IgD-negative memory B cell (primary cell): ENCODE results near the gene MYO3B. TPM values are rescaled to one million over a fixed set of nuclear protein-coding genes. Genes with fewer than 3 reads are reported as not detected.
A peak's percentile ranks its signal among the peaks of the same experiment; 100 is the strongest.

Experiments
- H3K27ac Mint-ChIP-seq, 3 donors: one replicate each; pipeline ENCODE4 v1.8.0; 2020 to 2022; ENCODE audit warnings: mild to moderate bottlenecking in 3 of 3, mixed read lengths in 3 of 3, moderate library complexity in 1 of 3
- H3K27me3 Mint-ChIP-seq: one replicate; pipeline ENCODE4 v1.8.0; 2021; ENCODE audit warnings: mixed read lengths
- H3K36me3 Mint-ChIP-seq: one replicate; pipeline ENCODE4 v1.8.0; 2020; ENCODE audit warnings: mild to moderate bottlenecking, mixed read lengths
- H3K4me1 Mint-ChIP-seq, 3 donors: one replicate each; pipeline ENCODE4 v1.8.0; 2020 to 2022; ENCODE audit warnings: mixed read lengths in 3 of 3, mild to moderate bottlenecking in 1 of 3
- H3K4me3 Mint-ChIP-seq, 4 donors: one replicate each; pipeline ENCODE4 v1.8.0; 2020 to 2022; ENCODE audit warnings: mild to moderate bottlenecking in 4 of 4, mixed read lengths in 4 of 4, moderate library complexity in 3 of 4
- H3K9me3 Mint-ChIP-seq, 3 donors: one replicate each; pipeline ENCODE4 v1.8.0; 2020 to 2021; ENCODE audit warnings: mixed read lengths in 3 of 3, mild to moderate bottlenecking in 1 of 3
- polyA plus RNA-seq: library from polyadenylated mRNA; unstranded; fragments of 300-500 nt; fragmentation: Illumina TruSeq; gene quantifications from one replicate; pipeline ENCODE4 v1.2.3, GENCODE V29; 2021

MYO3B gene, protein sequence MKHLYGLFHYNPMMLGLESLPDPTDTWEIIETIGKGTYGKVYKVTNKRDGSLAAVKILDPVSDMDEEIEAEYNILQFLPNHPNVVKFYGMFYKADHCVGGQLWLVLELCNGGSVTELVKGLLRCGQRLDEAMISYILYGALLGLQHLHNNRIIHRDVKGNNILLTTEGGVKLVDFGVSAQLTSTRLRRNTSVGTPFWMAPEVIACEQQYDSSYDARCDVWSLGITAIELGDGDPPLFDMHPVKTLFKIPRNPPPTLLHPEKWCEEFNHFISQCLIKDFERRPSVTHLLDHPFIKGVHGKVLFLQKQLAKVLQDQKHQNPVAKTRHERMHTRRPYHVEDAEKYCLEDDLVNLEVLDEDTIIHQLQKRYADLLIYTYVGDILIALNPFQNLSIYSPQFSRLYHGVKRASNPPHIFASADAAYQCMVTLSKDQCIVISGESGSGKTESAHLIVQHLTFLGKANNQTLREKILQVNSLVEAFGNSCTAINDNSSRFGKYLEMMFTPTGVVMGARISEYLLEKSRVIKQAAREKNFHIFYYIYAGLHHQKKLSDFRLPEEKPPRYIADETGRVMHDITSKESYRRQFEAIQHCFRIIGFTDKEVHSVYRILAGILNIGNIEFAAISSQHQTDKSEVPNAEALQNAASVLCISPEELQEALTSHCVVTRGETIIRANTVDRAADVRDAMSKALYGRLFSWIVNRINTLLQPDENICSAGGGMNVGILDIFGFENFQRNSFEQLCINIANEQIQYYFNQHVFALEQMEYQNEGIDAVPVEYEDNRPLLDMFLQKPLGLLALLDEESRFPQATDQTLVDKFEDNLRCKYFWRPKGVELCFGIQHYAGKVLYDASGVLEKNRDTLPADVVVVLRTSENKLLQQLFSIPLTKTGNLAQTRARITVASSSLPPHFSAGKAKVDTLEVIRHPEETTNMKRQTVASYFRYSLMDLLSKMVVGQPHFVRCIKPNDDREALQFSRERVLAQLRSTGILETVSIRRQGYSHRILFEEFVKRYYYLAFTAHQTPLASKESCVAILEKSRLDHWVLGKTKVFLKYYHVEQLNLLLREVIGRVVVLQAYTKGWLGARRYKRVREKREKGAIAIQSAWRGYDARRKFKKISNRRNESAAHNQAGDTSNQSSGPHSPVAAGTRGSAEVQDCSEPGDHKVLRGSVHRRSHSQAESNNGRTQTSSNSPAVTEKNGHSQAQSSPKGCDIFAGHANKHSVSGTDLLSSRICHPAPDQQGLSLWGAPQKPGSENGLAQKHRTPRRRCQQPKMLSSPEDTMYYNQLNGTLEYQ (N-terminal part only)
- 0.23 TPM for polyA plus RNA-seq

DNA sequence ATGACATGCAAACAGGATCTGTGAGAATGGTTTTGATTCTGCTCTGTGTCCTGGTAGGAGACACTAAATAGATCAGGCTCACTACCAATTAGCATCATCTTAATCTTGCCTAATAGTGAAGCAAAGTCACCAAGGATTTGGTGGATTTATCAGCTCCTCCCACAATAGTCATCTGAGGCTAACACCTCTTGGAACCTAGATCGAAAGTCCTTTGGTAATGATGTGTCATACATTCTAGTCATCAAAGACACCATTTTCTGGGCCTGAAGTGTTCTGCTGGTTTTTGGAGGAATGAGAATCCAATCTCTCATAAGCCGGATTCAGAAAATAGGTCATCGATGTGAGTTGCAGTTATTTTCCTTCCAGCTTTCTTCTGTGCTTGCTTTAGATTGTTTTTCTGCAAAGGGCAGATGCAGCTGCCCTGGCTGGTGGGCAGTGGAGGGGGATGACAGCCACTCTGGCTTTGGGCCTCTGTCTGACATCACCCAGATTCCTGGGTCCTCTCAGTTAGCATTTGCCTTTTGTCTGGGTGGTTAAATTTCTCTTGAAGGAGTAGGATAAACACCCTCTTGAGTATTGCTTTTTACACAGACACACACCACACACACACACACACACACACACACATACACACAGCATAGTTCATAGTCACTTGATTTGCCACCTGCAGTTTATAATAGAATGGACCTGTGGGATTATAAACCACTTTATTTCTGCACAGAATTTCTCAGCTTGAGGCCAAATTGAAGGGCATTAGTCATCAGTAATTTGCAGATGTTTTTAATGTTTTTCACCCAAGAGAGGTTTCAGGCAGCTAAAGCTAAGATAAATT lies at the start of gene MYO3B:
Gene MYO3B (plus strand): TSS at position 198 of the 832 bp plus-strand sequence. CDS start 141 bp downstream, at position 339.
- H3K27me3 Mint-ChIP-seq, result no peaks in the 10 kb centered on the region
- H3K27ac Mint-ChIP-seq, result peak within 1 kb of the TSS in 1 of 3 donors; percentile 16
- H3K9me3 Mint-ChIP-seq, result no peaks in the 10 kb centered on the region
- peaks cover 4 to 5% (median 5%) of the 10 kb centered on the region in 3 donors for H3K4me1 Mint-ChIP-seq
- no peaks in the 10 kb centered on the region for H3K36me3 Mint-ChIP-seq
- H3K4me3 Mint-ChIP-seq, result no peak within 1 kb of the TSS

DNA sequence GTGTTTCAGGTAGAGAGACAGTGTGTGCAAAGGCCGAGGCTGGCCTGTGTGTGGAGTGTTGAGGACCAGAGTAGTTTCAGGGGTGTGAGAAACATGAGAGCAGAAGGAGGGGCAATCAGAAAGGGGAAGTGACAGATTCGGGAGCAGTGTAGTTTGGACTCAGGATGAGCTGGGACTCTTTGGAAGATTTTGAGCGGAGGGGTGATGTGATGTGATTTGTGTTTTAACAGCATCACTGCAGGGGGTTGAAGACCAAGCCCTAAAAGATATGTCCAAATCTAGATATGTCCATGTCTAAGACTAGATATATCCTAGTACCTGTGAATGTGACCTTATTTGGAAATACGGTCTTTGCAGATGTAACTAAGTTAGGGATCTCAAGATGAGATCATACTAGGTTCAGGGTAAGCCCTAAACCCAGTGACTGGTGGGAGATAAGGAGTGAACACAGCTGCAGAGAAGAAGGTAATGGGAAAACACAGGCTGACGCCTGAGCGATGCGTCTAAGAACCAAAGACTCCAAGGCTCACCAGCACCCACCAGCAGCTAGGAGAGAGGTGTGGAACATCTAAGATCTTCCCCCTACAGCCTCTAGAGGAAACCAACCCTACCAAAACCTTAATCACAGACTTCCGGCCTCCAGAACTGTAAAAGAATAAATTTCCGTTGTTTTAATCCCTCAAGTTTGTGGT lies 38.5 kb upstream of the MYO3B start:
- Mint-ChIP-seq H3K4me3 (peak overlapping the region in 1 of 4 donors; percentile 5), H3K27me3 (peaks cover 8% of the 10 kb centered on the region), H3K4me1 (peaks cover 8 to 16% (median 8%) of the 10 kb centered on the region in 3 donors), H3K27ac (no peak overlapping the region), H3K9me3 (peaks cover 0 to under 1% (median 0%) of the 10 kb centered on the region in 3 donors), H3K36me3 (no peaks in the 10 kb centered on the region)

DNA sequence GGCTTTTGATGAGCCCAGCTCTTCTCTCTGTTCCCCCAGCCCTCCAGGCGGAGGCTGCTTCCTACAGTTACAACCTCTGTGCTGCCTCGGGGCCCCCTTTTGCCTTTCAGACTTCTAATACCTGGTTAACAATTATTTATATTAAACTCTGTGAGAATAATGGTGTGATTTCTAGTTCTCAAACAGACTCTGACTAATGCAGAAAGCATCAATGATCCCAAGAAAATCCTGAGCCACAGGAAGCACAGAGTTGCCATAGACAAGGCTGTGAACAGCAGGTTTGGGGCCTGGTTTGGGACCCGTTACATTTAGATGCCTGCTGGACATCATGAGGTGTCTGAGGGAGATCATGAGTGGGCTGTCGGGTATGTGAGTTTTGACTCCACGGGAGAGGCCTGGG lies 37.4 kb upstream of the MYO3B start:
- Mint-ChIP-seq H3K4me3 (no peak overlapping the region), H3K9me3 (no peaks in the 10 kb centered on the region), H3K27me3 (peaks cover 9% of the 10 kb centered on the region), H3K4me1 (peaks cover 8 to 17% (median 9%) of the 10 kb centered on the region in 3 donors), H3K27ac (no peak overlapping the region), H3K36me3 (no peaks in the 10 kb centered on the region)

DNA sequence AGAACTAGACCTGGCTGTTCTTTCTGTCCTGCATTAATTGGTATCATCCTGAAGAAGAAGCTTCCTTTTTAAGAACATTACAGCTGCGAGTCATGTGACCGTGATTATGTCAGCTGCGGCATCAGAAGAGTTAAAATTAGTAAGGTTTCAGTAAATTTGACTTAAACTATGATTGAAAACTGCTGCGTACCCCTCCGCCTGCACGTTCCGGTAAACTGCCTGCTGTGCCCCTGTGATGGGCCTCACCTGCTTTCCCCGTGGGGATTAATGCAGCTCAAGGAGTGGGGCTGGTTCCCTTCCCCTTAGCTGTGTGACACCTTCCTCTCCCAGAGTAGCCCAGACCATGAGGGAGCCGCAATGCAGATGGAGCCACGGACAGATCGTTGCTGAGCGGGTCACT lies 36.1 kb upstream of the MYO3B start:
- Mint-ChIP-seq H3K36me3 (no peaks in the 10 kb centered on the region), H3K9me3 (no peaks in the 10 kb centered on the region), H3K4me3 (peak overlapping the region in 3 of 4 donors; percentile 50 to 63 (median 61)), H3K27me3 (peaks cover 9% of the 10 kb centered on the region), H3K27ac (no peak overlapping the region), H3K4me1 (peaks cover 12 to 19% (median 14%) of the 10 kb centered on the region in 3 donors)

DNA sequence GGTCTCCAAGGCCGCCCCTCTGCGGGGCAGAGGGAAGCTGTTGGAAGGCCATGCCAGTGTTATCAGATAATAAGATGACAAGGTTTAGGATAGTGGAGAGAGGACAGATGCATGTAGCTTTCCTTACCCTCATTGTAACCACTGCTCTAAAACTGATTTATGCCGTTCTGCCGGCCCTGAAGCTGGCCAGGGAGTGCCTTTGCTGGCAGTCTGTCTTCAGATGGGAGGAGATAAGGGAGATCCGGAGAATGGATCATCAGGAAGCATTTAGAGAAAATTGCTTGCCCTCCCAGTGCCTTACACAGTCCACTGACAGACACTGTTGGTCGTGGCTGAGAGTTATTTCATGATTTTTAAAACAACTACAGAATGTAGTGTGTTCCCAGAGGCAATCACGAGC lies 35.4 kb upstream of the MYO3B start:
- Mint-ChIP-seq H3K36me3 (no peaks in the 10 kb centered on the region), H3K27me3 (peaks cover 9% of the 10 kb centered on the region), H3K9me3 (no peaks in the 10 kb centered on the region)

DNA sequence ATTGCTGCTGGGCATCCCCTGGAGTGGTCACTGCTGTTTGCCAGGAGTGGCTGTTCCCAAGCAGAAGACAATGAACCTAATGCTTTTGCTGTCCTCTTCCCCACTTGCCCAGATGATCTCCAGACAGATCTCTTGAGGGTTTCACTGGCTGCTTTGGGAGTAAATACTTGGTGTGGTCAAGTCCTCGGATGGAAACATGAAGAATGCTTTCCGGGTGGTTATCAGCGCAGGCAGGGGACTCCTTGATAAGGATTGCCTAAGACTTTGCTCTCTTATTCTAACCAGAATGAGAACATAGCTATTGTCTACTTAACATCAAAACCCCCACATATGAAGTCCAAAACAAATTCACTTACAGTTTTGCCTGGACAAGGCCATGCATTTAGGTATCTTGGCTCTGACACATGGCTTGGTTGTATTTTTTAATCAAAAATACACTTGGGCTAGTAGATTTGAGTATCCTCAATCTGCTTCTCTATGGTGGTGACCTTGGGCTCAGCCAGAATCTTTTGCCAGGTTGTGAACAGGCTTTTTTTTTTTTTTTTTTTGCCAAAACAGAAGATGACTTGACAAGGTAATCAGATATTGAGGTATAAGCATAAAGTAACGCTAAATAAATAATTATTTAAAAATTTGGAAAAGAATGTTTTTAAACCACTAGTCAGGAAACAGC lies 34.8 kb upstream of the MYO3B start:
- Mint-ChIP-seq H3K27ac (no peak overlapping the region), H3K4me3 (no peak overlapping the region), H3K36me3 (no peaks in the 10 kb centered on the region), H3K4me1 (peaks cover 12 to 19% (median 14%) of the 10 kb centered on the region in 3 donors), H3K27me3 (peaks cover 9% of the 10 kb centered on the region), H3K9me3 (peaks cover 0 to 4% (median 0%) of the 10 kb centered on the region in 3 donors)

More for the DNA sequence above, 35.4 kb upstream of the MYO3B start:
- peak overlapping the region in 2 of 4 donors; percentile 55 to 61 for H3K4me3 Mint-ChIP-seq
- H3K4me1 Mint-ChIP-seq, result peaks cover 12 to 19% (median 14%) of the 10 kb centered on the region in 3 donors
- no peak overlapping the region for H3K27ac Mint-ChIP-seq

DNA sequence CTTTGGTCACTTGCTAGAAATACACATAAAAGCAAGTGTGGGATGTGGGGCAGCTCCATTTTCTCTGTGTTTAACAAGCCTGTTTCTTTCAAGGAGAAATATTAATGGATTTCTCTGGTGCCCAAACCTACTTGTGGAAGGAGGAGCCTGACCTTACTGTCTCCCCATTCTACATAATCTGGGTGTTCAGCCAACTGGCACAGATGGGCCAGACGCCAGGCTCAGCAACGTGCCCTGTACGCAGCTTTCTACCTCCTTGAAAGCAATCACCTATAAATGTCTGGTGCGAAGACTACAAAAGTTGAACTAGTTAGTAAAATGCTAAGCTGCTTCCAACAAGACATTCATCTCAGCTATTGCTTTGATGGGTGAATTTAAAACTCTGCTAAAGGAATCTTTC lies 33.2 kb upstream of the MYO3B start:
- H3K27ac Mint-ChIP-seq, result no peak overlapping the region
- H3K9me3 Mint-ChIP-seq, result peaks cover 0 to 4% (median 0%) of the 10 kb centered on the region in 3 donors
- peaks cover 9% of the 10 kb centered on the region for H3K27me3 Mint-ChIP-seq
- no peak overlapping the region for H3K4me3 Mint-ChIP-seq
- no peaks in the 10 kb centered on the region for H3K36me3 Mint-ChIP-seq
- peaks cover 8 to 17% (median 14%) of the 10 kb centered on the region in 3 donors for H3K4me1 Mint-ChIP-seq

DNA sequence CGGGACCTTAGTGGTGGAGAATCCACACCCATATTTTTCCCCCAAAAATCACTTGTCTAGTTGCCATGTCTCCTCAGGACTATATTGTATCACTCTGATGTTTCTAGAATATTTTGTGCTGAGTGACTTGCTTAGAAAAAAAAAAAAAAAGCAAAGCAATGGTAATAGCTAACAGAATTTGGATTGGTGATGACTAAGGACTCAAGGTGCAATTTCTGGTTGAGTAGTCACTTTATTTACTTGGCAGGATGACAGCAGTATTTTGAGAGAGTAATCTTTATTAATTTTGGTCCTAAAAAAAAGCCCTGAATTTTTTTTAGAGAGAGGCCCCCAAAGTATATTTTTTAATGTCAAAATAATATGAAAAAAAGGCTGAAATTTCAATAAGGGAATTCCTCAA lies 32.8 kb upstream of the MYO3B start:
- no peaks in the 10 kb centered on the region for H3K36me3 Mint-ChIP-seq
- peaks cover 0 to 4% (median 0%) of the 10 kb centered on the region in 3 donors for H3K9me3 Mint-ChIP-seq
- H3K4me3 Mint-ChIP-seq, result no peak overlapping the region
- peaks cover 9% of the 10 kb centered on the region for H3K27me3 Mint-ChIP-seq
- H3K4me1 Mint-ChIP-seq, result peaks cover 8 to 16% (median 14%) of the 10 kb centered on the region in 3 donors
- H3K27ac Mint-ChIP-seq, result no peak overlapping the region

DNA sequence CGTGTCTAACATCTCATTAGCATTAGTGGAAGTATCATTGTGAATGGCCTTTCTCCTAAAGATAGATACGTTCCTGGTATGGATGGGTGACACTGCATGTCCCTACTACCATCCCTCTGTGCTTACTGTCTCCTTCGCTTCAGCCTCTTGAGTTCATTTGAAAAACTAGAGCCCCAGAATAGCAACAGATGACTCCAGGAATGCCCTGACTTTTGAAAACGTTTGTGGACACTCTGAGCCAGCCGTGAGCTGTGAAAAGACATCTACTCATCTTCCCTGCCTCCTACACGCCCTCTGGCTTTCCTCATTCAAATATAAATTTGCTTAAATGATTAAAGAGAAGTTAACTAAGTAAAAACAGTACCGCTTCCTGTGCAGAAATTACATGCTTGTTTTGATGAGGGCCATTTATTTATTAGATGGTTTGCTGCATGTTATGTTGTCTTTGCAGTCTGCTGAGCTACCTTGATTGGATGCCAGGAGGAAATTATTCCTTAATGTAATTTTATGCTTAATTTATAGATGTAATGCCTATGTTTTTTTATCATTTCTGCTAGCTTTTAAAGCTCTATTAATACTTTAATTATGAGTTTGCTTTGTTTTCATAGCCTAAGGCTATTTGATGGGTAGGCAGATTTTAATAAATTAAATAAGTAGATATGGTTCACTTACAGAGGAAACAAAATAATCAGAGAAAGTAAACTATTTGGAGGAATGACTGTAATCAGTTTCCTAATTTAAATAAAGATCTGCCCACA lies 32.1 kb upstream of the MYO3B start:
- H3K9me3 Mint-ChIP-seq, result peaks cover 0 to 4% (median 0%) of the 10 kb centered on the region in 3 donors
- H3K4me3 Mint-ChIP-seq, result no peak overlapping the region
- H3K27ac Mint-ChIP-seq, result no peak overlapping the region
- peaks cover 7% of the 10 kb centered on the region for H3K27me3 Mint-ChIP-seq
- peaks cover 8 to 13% (median 12%) of the 10 kb centered on the region in 3 donors for H3K4me1 Mint-ChIP-seq
- no peaks in the 10 kb centered on the region for H3K36me3 Mint-ChIP-seq

DNA sequence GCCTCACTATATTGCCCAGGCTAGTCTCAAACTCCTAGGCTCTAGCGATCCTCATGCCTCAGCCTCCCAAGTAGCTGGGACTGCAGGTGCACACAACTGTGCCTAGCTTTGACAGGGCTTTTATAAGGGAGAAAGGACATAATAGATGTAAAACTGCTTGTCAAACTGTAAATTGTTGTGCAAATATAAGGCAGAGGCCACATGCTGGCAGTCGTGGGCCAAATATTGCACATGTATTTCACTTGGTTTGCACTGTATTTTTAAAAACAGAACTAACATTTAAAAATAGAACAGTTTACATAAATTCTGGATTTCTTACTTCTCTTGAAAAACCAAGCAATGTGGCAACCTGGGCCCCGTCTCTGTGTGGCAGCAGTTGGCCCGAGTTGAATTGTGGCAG lies 31.2 kb upstream of the MYO3B start:
- H3K4me1 Mint-ChIP-seq, result peaks cover 4 to 11% (median 7%) of the 10 kb centered on the region in 3 donors
- peaks cover 6% of the 10 kb centered on the region for H3K27me3 Mint-ChIP-seq

DNA sequence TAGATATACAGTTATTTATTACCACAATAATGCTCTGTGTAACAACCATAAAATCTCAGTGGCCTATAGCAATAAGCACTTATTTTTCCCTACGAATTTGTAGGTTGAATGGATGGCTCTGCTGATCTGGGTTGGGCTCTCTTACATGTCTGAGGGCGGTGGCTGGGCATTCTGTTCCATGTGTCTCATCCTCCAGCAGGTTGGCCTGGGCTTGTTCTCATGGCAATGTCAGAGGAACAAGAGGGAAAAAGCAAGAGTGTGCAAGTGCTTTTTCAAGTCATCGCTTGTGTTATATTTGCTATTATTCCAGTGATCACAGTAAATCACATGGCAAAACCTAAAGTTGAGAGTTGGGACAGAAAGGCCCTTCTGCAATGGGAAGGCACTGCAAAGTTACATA lies 30.4 kb upstream of the MYO3B start:
- Mint-ChIP-seq H3K27me3 (peaks cover 2% of the 10 kb centered on the region), H3K4me1 (peaks cover 4 to 11% (median 4%) of the 10 kb centered on the region in 3 donors), H3K9me3 (peaks cover 0 to 4% (median 0%) of the 10 kb centered on the region in 3 donors), H3K36me3 (no peaks in the 10 kb centered on the region), H3K4me3 (no peak overlapping the region), H3K27ac (no peak overlapping the region)

More for the DNA sequence above, 31.2 kb upstream of the MYO3B start:
- H3K27ac Mint-ChIP-seq, result no peak overlapping the region
- no peaks in the 10 kb centered on the region for H3K36me3 Mint-ChIP-seq
- peaks cover 0 to 4% (median 0%) of the 10 kb centered on the region in 3 donors for H3K9me3 Mint-ChIP-seq
- no peak overlapping the region for H3K4me3 Mint-ChIP-seq

DNA sequence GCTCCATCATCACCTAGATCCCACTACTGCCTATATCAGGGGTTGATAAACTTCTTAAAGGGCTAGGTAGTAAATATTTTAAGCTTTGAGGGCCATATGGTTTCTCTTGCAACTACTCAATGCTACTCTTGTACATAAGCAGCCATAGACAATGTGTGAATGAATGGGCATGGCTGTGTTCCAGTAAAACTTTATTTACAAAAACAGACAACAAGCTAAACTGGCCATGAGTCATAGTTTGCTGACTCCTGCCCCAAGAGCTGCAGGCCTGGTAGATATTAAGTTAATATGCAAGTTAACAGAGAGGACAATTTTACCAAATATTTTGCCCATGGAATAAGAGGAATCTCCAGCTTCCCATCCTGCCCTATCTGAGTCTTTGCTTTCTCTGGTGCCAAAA lies 29.8 kb upstream of the MYO3B start:
- H3K4me3 Mint-ChIP-seq, result no peak overlapping the region
- peaks cover 2% of the 10 kb centered on the region for H3K27me3 Mint-ChIP-seq
- H3K4me1 Mint-ChIP-seq, result peaks cover 4 to 11% (median 4%) of the 10 kb centered on the region in 3 donors
- H3K36me3 Mint-ChIP-seq, result no peaks in the 10 kb centered on the region
- H3K27ac Mint-ChIP-seq, result no peak overlapping the region
- peaks cover 0 to 4% (median 0%) of the 10 kb centered on the region in 3 donors for H3K9me3 Mint-ChIP-seq
